Measurements from ENCODE around the gene UNC119.

GRCh38 chr17:28597606-28598383, 45.4 kb upstream of the UNC119 start:
- TF ChIP-seq ARNT (IDR thresholded peaks at IDR 0.05) (no peak), SP1 (IDR thresholded peaks at IDR 0.05) (no peak), HDGF (IDR thresholded peaks at IDR 0.05; ENCODE audit: borderline replicate concordance) (no peak), TARDBP (IDR thresholded peaks at IDR 0.05) (no peak), CTBP1 (IDR thresholded peaks at IDR 0.05; ENCODE audit: borderline replicate concordance) (no peak), SUZ12 (IDR thresholded peaks at IDR 0.05) (no peak), FOXA1 (IDR thresholded peaks at IDR 0.05) (no peak), NFRKB (IDR thresholded peaks at IDR 0.05) (no peak), L3MBTL2 (conservative IDR thresholded peaks at IDR 0.05) (no peak), FOXM1 (IDR thresholded peaks at IDR 0.05; ENCODE audit: borderline replicate concordance) (no peak), ZNF384 (IDR thresholded peaks at IDR 0.05) (no peak), BHLHE40 (IDR thresholded peaks at IDR 0.05; ENCODE audit: borderline replicate concordance) (no peak)

All from HEK293T (cell line).